OCI-LY7 (cell line): ENCODE data around the gene MAP2K7.

Experiments
- EZH2phosphoT487 ChIP-seq: fragments of 200-600 bp; sonication (generic); IDR thresholded peaks from 2 replicates; pipeline ENCODE4 v1.6.1; 2018; ENCODE audit warnings: low read depth, borderline replicate concordance, mild to moderate bottlenecking, mixed run types, antibody characterized with exemption, low read length, moderate library complexity, mixed read lengths
- TF ChIP-seq, protein P1 (sequence below): fragments of 200-600 bp; sonication (generic); conservative IDR thresholded peaks from 2 replicates; pipeline ENCODE4 v1.5.1; 2014; ENCODE audit warnings: mild to moderate bottlenecking, antibody characterized with exemption, low read length, moderate library complexity, mixed read lengths

- TF ChIP-seq, protein P1, sequence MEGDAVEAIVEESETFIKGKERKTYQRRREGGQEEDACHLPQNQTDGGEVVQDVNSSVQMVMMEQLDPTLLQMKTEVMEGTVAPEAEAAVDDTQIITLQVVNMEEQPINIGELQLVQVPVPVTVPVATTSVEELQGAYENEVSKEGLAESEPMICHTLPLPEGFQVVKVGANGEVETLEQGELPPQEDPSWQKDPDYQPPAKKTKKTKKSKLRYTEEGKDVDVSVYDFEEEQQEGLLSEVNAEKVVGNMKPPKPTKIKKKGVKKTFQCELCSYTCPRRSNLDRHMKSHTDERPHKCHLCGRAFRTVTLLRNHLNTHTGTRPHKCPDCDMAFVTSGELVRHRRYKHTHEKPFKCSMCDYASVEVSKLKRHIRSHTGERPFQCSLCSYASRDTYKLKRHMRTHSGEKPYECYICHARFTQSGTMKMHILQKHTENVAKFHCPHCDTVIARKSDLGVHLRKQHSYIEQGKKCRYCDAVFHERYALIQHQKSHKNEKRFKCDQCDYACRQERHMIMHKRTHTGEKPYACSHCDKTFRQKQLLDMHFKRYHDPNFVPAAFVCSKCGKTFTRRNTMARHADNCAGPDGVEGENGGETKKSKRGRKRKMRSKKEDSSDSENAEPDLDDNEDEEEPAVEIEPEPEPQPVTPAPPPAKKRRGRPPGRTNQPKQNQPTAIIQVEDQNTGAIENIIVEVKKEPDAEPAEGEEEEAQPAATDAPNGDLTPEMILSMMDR: no peak
- TF ChIP-seq EZH2phosphoT487: no peak
Observed at GRCh38 chr19:7930765-7931164, 27.1 kb downstream of the MAP2K7 start.
